ENCODE results near the gene UGCG. TPM values are rescaled to one million over a fixed set of nuclear protein-coding genes. Genes with fewer than 3 reads are reported as not detected.

The UGCG gene
- total and polyA plus RNA-seq, 2 of the 8 experiments (the other 6 are each of a cell fraction or from before 2014, with no cell fraction given): 14.9 to 34.0 TPM

DNA sequence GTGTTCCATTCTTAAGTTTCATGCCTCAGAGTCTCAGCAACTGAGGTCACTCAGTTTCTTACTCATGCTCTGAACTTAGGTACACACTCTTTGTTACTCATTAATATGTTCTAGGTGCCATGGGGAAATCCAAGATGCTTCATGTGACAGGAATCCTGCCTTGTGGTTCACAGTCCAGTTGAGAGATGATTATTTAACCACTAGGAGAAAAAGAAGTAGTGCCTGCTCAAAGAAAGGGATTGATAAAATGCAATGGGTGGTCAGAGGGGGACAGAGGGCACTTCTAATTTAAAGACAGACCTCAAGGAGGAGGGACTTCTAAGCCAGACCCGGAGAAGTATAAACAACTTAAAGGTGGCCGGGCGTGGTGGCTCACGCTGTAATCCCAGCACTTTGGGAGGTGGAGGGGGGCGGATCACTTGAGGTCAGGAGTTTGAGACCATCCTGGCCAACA lies 69.0 kb downstream of the UGCG start (continued):
- TF ChIP-seq RNF2 (IDR thresholded peaks at IDR 0.05; ENCODE audit: borderline replicate concordance, low read depth, low read length, missing control alignments, poor library complexity, severe bottlenecking) (no peak), YY1 (IDR thresholded peaks at IDR 0.05; ENCODE audit: low read depth, low read length) (no peak), BRCA1 (IDR thresholded peaks at IDR 0.05; ENCODE audit: low read depth, low read length) (no peak), ATF3 (IDR thresholded peaks at IDR 0.05; ENCODE audit: insufficient read depth, low read depth, low read length) (no peak)

All from H1 (cell line).